ENCODE data around the gene RIC8B. TPM values are rescaled to one million over a fixed set of nuclear protein-coding genes. Genes with fewer than 3 reads are reported as not detected.

RIC8B gene
- total RNA-seq: 32.9 TPM

GRCh38 chr12:106774005-106774807 lies at the start of gene RIC8B:
Gene RIC8B, plus strand, starts transcription at chr12:106774682. Its CDS starts 64 bp downstream, at chr12:106774746.

Other genes with a start within 250 kb of the RIC8B start
- gene RFX4, start 191.7 kb upstream of the RIC8B start, total RNA-seq: 0.11 TPM
- 92.7 TPM for gene TMEM263, start 181.2 kb downstream of the RIC8B start, total RNA-seq
- gene MTERF2, start 212.5 kb downstream of the RIC8B start, total RNA-seq: 71.7 TPM